GM12878 (cell line): ENCODE results near the gene GRIA2. TPM values are rescaled to one million over a fixed set of nuclear protein-coding genes. Genes with fewer than 3 reads are reported as not detected.

Experiments used
- ATAC-seq: fragments of 200-7000 bp; cut with Tn5 transposase; 3 replicates; pipeline ENCODE4 v1.9.1; 2020; ENCODE audit warnings: mild to moderate bottlenecking, moderate library complexity
- BruUV-seq: library from RNA; stranded (reverse); fragments of 400-500 nt; replicated peaks from 2 replicates; lab custom pipeline; 2021; lab: Mats Ljungman, UMichigan
- CTCF ChIA-PET: fragments of 300-600 bp; sonication (Branson Sonifier 250); formaldehyde crosslinking; extraction: SDS; loops from one replicate; lab custom pipeline; 2021; ENCODE audit warnings: inconsistent platforms; lab: Yijun Ruan, JAX
- POLR2A ChIA-PET: fragments of 350-600 bp; formaldehyde crosslinking; extraction: SDS; loops from one replicate; lab custom pipeline; 2021; ENCODE audit warnings: inconsistent platforms; lab: Charles Lee
- RAD21 ChIA-PET: fragments of 300-600 bp; sonication (Branson Sonifier 250); formaldehyde crosslinking; loops from one replicate; lab custom pipeline; 2023; ENCODE audit warnings: antibody characterized with exemption; ENCODE audit not compliant: unreplicated experiment; lab: Charles Lee
- SMC1A ChIA-PET: fragments of 300-600 bp; sonication (Branson Sonifier 250); formaldehyde crosslinking; loops from one replicate; lab custom pipeline; 2023; ENCODE audit not compliant: unreplicated experiment, uncharacterized antibody; lab: Charles Lee
- DNase-seq: peaks from one replicate; pipeline ENCODE4 v3.0.0-alpha.2; 2011; ENCODE audit warnings: low read depth, low spot score
- FAIRE-seq: peaks from 3 replicates; lab custom pipeline; 2011; peaks lifted over from hg19 to GRCh38; lab: Jason Lieb, UNC
- H2AFZ ChIP-seq: 2 replicates; pipeline ENCODE4 v1.6.0; 2011; ENCODE audit warnings: low read depth, low read length, control low read depth; ENCODE audit not compliant: control insufficient read depth
- H3K27ac ChIP-seq: 2 replicates; pipeline ENCODE4 v1.5.1; 2011; ENCODE audit warnings: control low read depth; ENCODE audit not compliant: control insufficient read depth, insufficient read depth
- H3K27me3 ChIP-seq, 2 experiments: replicated peaks in 1 of 2; 2 replicates each; pipeline versions ENCODE4 v1.6.0 to v1.6.1; 2011; ENCODE audit warnings: low read length in 1 of 2; ENCODE audit not compliant: control insufficient read depth in 2 of 2, insufficient read depth in 2 of 2
- H3K36me3 ChIP-seq, 2 experiments: 2 replicates each; pipeline ENCODE4 v1.5.1; 2011; ENCODE audit warnings: low read length in 1 of 2; ENCODE audit not compliant: control insufficient read depth in 2 of 2, insufficient read depth in 2 of 2
- H3K4me1 ChIP-seq: 2 replicates; pipeline ENCODE4 v1.6.1; 2011; ENCODE audit warnings: mild to moderate bottlenecking, low read length, moderate library complexity, mixed read lengths; ENCODE audit not compliant: control insufficient read depth, insufficient read depth
- H3K4me2 ChIP-seq: 2 replicates; pipeline ENCODE4 v1.6.0; 2011; ENCODE audit warnings: control low read depth; ENCODE audit not compliant: control insufficient read depth, insufficient read depth
- H3K4me3 ChIP-seq: fragments of 200-600 bp; sonication (generic); 2 replicates; pipeline ENCODE4 v1.5.1; 2016
- H3K79me2 ChIP-seq: 2 replicates; pipeline ENCODE4 v1.6.0; 2011; ENCODE audit warnings: low read length; ENCODE audit not compliant: control insufficient read depth, insufficient read depth
- H3K9ac ChIP-seq: 2 replicates; pipeline ENCODE4 v1.8.0; 2011; ENCODE audit warnings: low read length, control low read depth, mixed read lengths; ENCODE audit not compliant: control insufficient read depth, insufficient read depth
- H3K9me3 ChIP-seq: replicated peaks from 3 replicates; pipeline ENCODE4 v1.5.1; 2011; ENCODE audit warnings: mild to moderate bottlenecking, low read length; ENCODE audit not compliant: control insufficient read depth, insufficient read depth
- H4K20me1 ChIP-seq: 2 replicates; pipeline ENCODE4 v1.6.0; 2011; ENCODE audit not compliant: control insufficient read depth, insufficient read depth
- BACH1 ChIP-seq: fragments of 450-650 bp; IDR thresholded peaks from 2 replicates; pipeline ENCODE4 v1.6.1; 2017; ENCODE audit warnings: mild to moderate bottlenecking, borderline replicate concordance
- CHD2 ChIP-seq: IDR thresholded peaks from 2 replicates; pipeline ENCODE4 v1.6.1; 2011; ENCODE audit warnings: low read depth, low read length, improper control_type of control experiment, borderline replicate concordance
- HSF1 ChIP-seq: fragments of 150-350 bp; IDR thresholded peaks from 2 replicates; pipeline ENCODE4 v1.6.1; 2014; ENCODE audit warnings: mild to moderate bottlenecking, low read depth, low read length
- IRF4 ChIP-seq: IDR thresholded peaks from 2 replicates; pipeline ENCODE4 v1.6.1; 2011; ENCODE audit warnings: low read depth, low read length
- KDM1A ChIP-seq: fragments of 200-600 bp; sonication (generic); IDR thresholded peaks from 2 replicates; pipeline ENCODE4 v1.6.1; 2016; ENCODE audit warnings: borderline replicate concordance
- MYB ChIP-seq: fragments of 150-350 bp; IDR thresholded peaks from 2 replicates; pipeline ENCODE4 v1.6.1; 2014; ENCODE audit warnings: mild to moderate bottlenecking, low read depth, low read length, borderline replicate concordance
- NFYA ChIP-seq: IDR thresholded peaks from 2 replicates; pipeline ENCODE4 v1.6.1; 2011; ENCODE audit warnings: low read depth, mild to moderate bottlenecking, low read length, improper control_type of control experiment, borderline replicate concordance
- RB1 ChIP-seq: fragments of 450-650 bp; formaldehyde crosslinking; IDR thresholded peaks from 2 replicates; pipeline ENCODE4 v1.6.1; 2017; ENCODE audit warnings: mild to moderate bottlenecking, borderline replicate concordance
- RELA ChIP-seq: fragments of 450-650 bp; IDR thresholded peaks from 2 replicates; pipeline ENCODE4 v1.8.0; 2014; ENCODE audit warnings: borderline replicate concordance; ENCODE audit not compliant: partially characterized antibody
- USF1 ChIP-seq: IDR thresholded peaks from 2 replicates; pipeline ENCODE4 v1.6.1; 2011; ENCODE audit warnings: borderline replicate concordance, low read depth, mild to moderate bottlenecking, moderate library complexity, mixed read lengths, low read length; ENCODE audit not compliant: insufficient read depth; ENCODE audit errors: extremely low read length
- ZBTB4 ChIP-seq: fragments of 450-650 bp; formaldehyde crosslinking; IDR thresholded peaks from 2 replicates; pipeline ENCODE4 v1.4.0; 2022; ENCODE audit warnings: mild to moderate bottlenecking, moderate library complexity
- ZSCAN29 ChIP-seq: fragments of 450-650 bp; IDR thresholded peaks from 2 replicates; pipeline ENCODE4 v1.6.1; 2017; ENCODE audit warnings: mild to moderate bottlenecking, moderate library complexity
- WGBS: methylation state at CpG from one replicate; pipeline ENCODE4 v1.1.6; 2016; ENCODE audit warnings: low lambda C conversion rate; ENCODE audit not compliant: insufficient replicate concordance, insufficient coverage; ENCODE audit errors: missing lambda C conversion rate; 5-methylcytosine and 5-hydroxymethylcytosine counted together
- in situ Hi-C: fragments of 300-500 bp; cut with MboI; formaldehyde crosslinking; loops from 9 replicates; pipeline ENCODE4 v1.14.3; 2018; ENCODE audit warnings: mixed read lengths
- intact Hi-C: fragments of 100-400 bp; cut with micrococcal nuclease; formaldehyde crosslinking; loops from one replicate; pipeline ENCODE4 v1.14.2; 2022; ENCODE audit not compliant: unreplicated experiment
- polyA plus RNA-seq, 11 experiments: library from polyadenylated mRNA; depleted of rRNA in 4 of 11; unstranded in 6 of 11; stranded (reverse) in 5 of 11; fragments of >200 nt; fragmentation: Nextera tagmentation in 4 of 11; fragmentation: Illumina TruSeq in 1 of 11; extraction: Ambion mirVana in 4 of 11; extraction: Trizol in 1 of 11; gene quantifications; 1 replicate in 1 of 11; 2 replicates in 10 of 11; pipeline versions ENCODE4 v1.2.1 to v1.2.3, GENCODE V29; 2011 to 2016; ENCODE audit warnings: inconsistent platforms in 2 of 11, missing spikeins in 2 of 11, low read depth in 1 of 11
- total RNA-seq, 4 experiments: library from RNA; depleted of rRNA in 3 of 4; stranded (reverse); fragments of >200 nt in 3 of 4; fragmentation: Illumina TruSeq in 1 of 4; extraction: Trizol in 1 of 4; gene quantifications; 2 replicates each; pipeline versions ENCODE4 v1.2.1 to v1.2.3, GENCODE V29; 2013 to 2021

The GRIA2 gene
- total and polyA plus RNA-seq, 10 of the 15 experiments (the other 5 are each of a cell fraction or from before 2014, with no cell fraction given) = under 0.01 TPM; not detected in 9

GRCh38 chr4:157282019-157282418 is 61.5 kb downstream of the GRIA2 start:
- Histone ChIP-seq H4K20me1 (no peaks in the 10 kb centered on the region), H3K27ac (no peak overlapping the region), H3K9me3 (no peaks in the 10 kb centered on the region), H3K4me1 (no peaks in the 10 kb centered on the region), H3K4me3 (no peak overlapping the region), H2AFZ (no peak overlapping the region), H3K79me2 (no peaks in the 10 kb centered on the region), H3K4me2 (no peak overlapping the region), H3K36me3 (no peaks in the 10 kb centered on the region), H3K9ac (no peak overlapping the region), H3K27me3 (no peaks in the 10 kb centered on the region)
- TF ChIP-seq HSF1 = no peak
- no peak for TF ChIP-seq RELA
- no peak for TF ChIP-seq KDM1A
- TF ChIP-seq ZSCAN29 = no peak
- no peak for TF ChIP-seq MYB
- no peak for TF ChIP-seq ZBTB4 (CRISPR knock-in tag)
- TF ChIP-seq CHD2 = no peak
- TF ChIP-seq NFYA = no peak
- no peak for TF ChIP-seq BACH1
- no peak for TF ChIP-seq RB1
- TF ChIP-seq IRF4 = no peak
- TF ChIP-seq USF1 = no peak
- ChIA-PET POLR2A (no interaction called here), CTCF (interaction anchor here (0.8 kb wide), 1 partner anchor 12 kb away, joined by 3 read pairs; no protein-coding TSS in a partner anchor), SMC1A (no interaction called here), RAD21 (no interaction called here)
- no peak for DNase-seq
- WGBS = 0% methylated on average over 3 of the region's 3 CpGs
- in situ Hi-C loops (no loop called here), intact Hi-C loops (no loop called here)
- no peak for FAIRE-seq
- no peak for ATAC-seq
- no TSS peak for BruUV-seq
